HCT116 (cell line): ENCODE measurements around the gene MYLK4. TPM values are rescaled to one million over a fixed set of nuclear protein-coding genes. Genes with fewer than 3 reads are reported as not detected.

Source experiments
- ATAC-seq: fragments of 200-7000 bp; cut with Tn5 transposase; 2 replicates; pipeline ENCODE4 v1.9.1; 2020; ENCODE audit warnings: mild to moderate bottlenecking, moderate library complexity
- BruUV-seq: library from RNA; stranded (reverse); fragments of 400-500 nt; replicated peaks from 2 replicates; lab custom pipeline; 2021; lab: Mats Ljungman, UMichigan
- CTCF ChIA-PET: fragments of 300-600 bp; sonication (Branson Sonifier 250); formaldehyde crosslinking; loops from one replicate; lab custom pipeline; 2021; ENCODE audit warnings: antibody characterized with exemption; lab: Charles Lee
- POLR2A ChIA-PET: fragments of 300-600, 350-600 bp; sonication (Branson Sonifier 250); formaldehyde crosslinking; loops from one replicate; lab custom pipeline; 2021; ENCODE audit warnings: antibody characterized with exemption; lab: Charles Lee
- RAD21 ChIA-PET, 2 experiments: fragments of 300-600 bp; sonication (Branson Sonifier 250); formaldehyde crosslinking; loops; one replicate each; lab custom pipeline; 2023; ENCODE audit warnings: low total read pairs in 2 of 2; ENCODE audit not compliant: uncharacterized antibody in 2 of 2, unreplicated experiment in 2 of 2, low non-redundant PET in 1 of 2; lab: Charles Lee
- DNase-seq: peaks from one replicate; pipeline ENCODE4 v3.0.0-alpha.2; 2010; ENCODE audit warnings: low read depth, low spot score
- H2AFZ ChIP-seq: fragments of 200-600 bp; shearing (Covaris generic), sonication (generic); 2 replicates; pipeline ENCODE4 v1.6.1; 2017; ENCODE audit warnings: low read depth, mixed run types, mixed read lengths, antibody characterized with exemption, low read length; ENCODE audit not compliant: poor library complexity, severe bottlenecking
- H3K27ac ChIP-seq: 2 replicates; pipeline ENCODE4 v1.5.1; 2012; ENCODE audit warnings: low read depth, low read length
- H3K27me3 ChIP-seq: fragments of 200-600 bp; sonication (generic); 2 replicates; pipeline ENCODE4 v1.6.1; 2016; ENCODE audit warnings: mixed run types, low read length, mixed read lengths; ENCODE audit not compliant: insufficient read depth
- H3K36me3 ChIP-seq, 2 experiments: fragments of 200-500 bp in 1 of 2; fragments of 200-600 bp in 1 of 2; sonication (Bioruptor generic) in 1 of 2; sonication (generic) in 1 of 2; 2 replicates each; pipeline versions ENCODE4 v1.5.1 to v1.6.1; 2014 to 2016; ENCODE audit warnings: low read length in 2 of 2, inconsistent platforms in 1 of 2, mixed read lengths in 1 of 2, mixed run types in 1 of 2; ENCODE audit not compliant: insufficient read depth in 2 of 2, control insufficient read depth in 1 of 2
- H3K4me1 ChIP-seq, 2 experiments: fragments of 200-600 bp in 1 of 2; sonication (generic) in 1 of 2; 2 replicates each; pipeline versions ENCODE4 v1.5.1 to v1.6.1; 2012 to 2017; ENCODE audit warnings: low read length in 2 of 2, inconsistent platforms in 1 of 2, mild to moderate bottlenecking in 1 of 2, mixed read lengths in 1 of 2, mixed run types in 1 of 2, moderate library complexity in 1 of 2; ENCODE audit not compliant: insufficient read depth in 2 of 2, control insufficient read depth in 1 of 2
- H3K4me2 ChIP-seq: fragments of 200-600 bp; sonication (generic); 2 replicates; pipeline ENCODE4 v1.6.1; 2017; ENCODE audit warnings: mixed run types, low read length, mixed read lengths
- H3K4me3 ChIP-seq, 2 experiments: fragments of 200-600 bp in 1 of 2; sonication (generic) in 1 of 2; replicated peaks in 1 of 2; 2 replicates each; pipeline ENCODE4 v1.5.1; 2011 to 2016; ENCODE audit warnings: low read length in 2 of 2, control low read depth in 1 of 2, low read depth in 1 of 2, mild to moderate bottlenecking in 1 of 2, mixed read lengths in 1 of 2, mixed run types in 1 of 2
- H3K79me2 ChIP-seq: fragments of 200-600 bp; sonication (generic); 2 replicates; pipeline ENCODE4 v1.6.1; 2017; ENCODE audit warnings: mild to moderate bottlenecking, mixed run types, low read length, moderate library complexity, mixed read lengths; ENCODE audit not compliant: insufficient read depth
- H3K9ac ChIP-seq: fragments of 200-600 bp; sonication (generic); 2 replicates; pipeline ENCODE4 v1.6.1; 2016; ENCODE audit warnings: low read length, mixed read lengths
- H3K9me2 ChIP-seq: fragments of 200-600 bp; sonication (generic), shearing (Covaris generic); 2 replicates; pipeline ENCODE4 v1.6.1; 2017; ENCODE audit warnings: mixed run types, mild to moderate bottlenecking, moderate library complexity; ENCODE audit not compliant: insufficient read depth
- H3K9me3 ChIP-seq, 2 experiments: fragments of 200-500 bp in 1 of 2; fragments of 200-600 bp in 1 of 2; sonication (Bioruptor generic) in 1 of 2; sonication (generic) in 1 of 2; 2 replicates each; pipeline ENCODE4 v1.6.1; 2014 to 2017; ENCODE audit warnings: low read length in 2 of 2, mixed read lengths in 2 of 2, inconsistent platforms in 1 of 2, low read depth in 1 of 2, mild to moderate bottlenecking in 1 of 2, mixed run types in 1 of 2, moderate library complexity in 1 of 2; ENCODE audit not compliant: control insufficient read depth in 1 of 2, insufficient read depth in 1 of 2
- H4K20me1 ChIP-seq: fragments of 200-600 bp; sonication (generic), shearing (Covaris generic); 2 replicates; pipeline ENCODE4 v1.6.1; 2017; ENCODE audit warnings: mixed run types, mild to moderate bottlenecking, moderate library complexity; ENCODE audit not compliant: insufficient read depth
- CEBPB ChIP-seq: IDR thresholded peaks from 2 replicates; pipeline ENCODE4 v1.6.1; 2012; ENCODE audit warnings: low read depth
- ELF1 ChIP-seq: IDR thresholded peaks from 2 replicates; pipeline ENCODE4 v1.6.1; 2012; ENCODE audit warnings: low read depth, borderline replicate concordance
- EZH2 ChIP-seq: fragments of 200-600 bp; sonication (generic); IDR thresholded peaks from 2 replicates; pipeline ENCODE4 v1.6.1; 2017; ENCODE audit warnings: antibody characterized with exemption, mixed run types
- EZH2phosphoT487 ChIP-seq: fragments of 200-600 bp; IDR thresholded peaks from 2 replicates; pipeline ENCODE4 v1.6.1; 2018; ENCODE audit warnings: antibody characterized with exemption, borderline replicate concordance
- FOSL1 ChIP-seq: IDR thresholded peaks from 2 replicates; pipeline ENCODE4 v1.6.1; 2012; ENCODE audit warnings: low read depth
- JUND ChIP-seq: IDR thresholded peaks from 2 replicates; pipeline ENCODE4 v1.6.1; 2012
- POLR2A ChIP-seq: IDR thresholded peaks from 2 replicates; pipeline ENCODE4 v1.7.0; 2011; ENCODE audit warnings: borderline replicate concordance; ENCODE audit not compliant: insufficient read depth, insufficient read length; ENCODE audit errors: extremely low read depth
- POLR2AphosphoS5 ChIP-seq: IDR thresholded peaks from 2 replicates; pipeline ENCODE4 v1.6.1; 2011; ENCODE audit warnings: mild to moderate bottlenecking, low read depth, low read length, moderate library complexity
- RAD21 ChIP-seq: IDR thresholded peaks from 2 replicates; pipeline ENCODE4 v1.6.1; 2012; ENCODE audit warnings: low read depth, mild to moderate bottlenecking
- SIN3A ChIP-seq: IDR thresholded peaks from 2 replicates; pipeline ENCODE4 v1.6.1; 2012; ENCODE audit warnings: low read depth
- SP1 ChIP-seq: IDR thresholded peaks from 2 replicates; pipeline ENCODE4 v1.6.1; 2012; ENCODE audit warnings: low read depth
- SRF ChIP-seq: IDR thresholded peaks from 2 replicates; pipeline ENCODE4 v1.6.1; 2012; ENCODE audit warnings: low read depth
- TCF7L2 ChIP-seq: IDR thresholded peaks from 2 replicates; pipeline ENCODE4 v1.7.0; 2011; ENCODE audit warnings: borderline replicate concordance, inconsistent platforms; ENCODE audit not compliant: insufficient read depth, insufficient read length; ENCODE audit errors: extremely low read depth
- YY1 ChIP-seq: IDR thresholded peaks from 2 replicates; pipeline ENCODE4 v1.6.1; 2011; ENCODE audit warnings: low read length, low read depth, moderate library complexity, mild to moderate bottlenecking; ENCODE audit not compliant: insufficient replicate concordance; ENCODE audit errors: extremely low read depth
- ZFX ChIP-seq: fragments of 450-650 bp; IDR thresholded peaks from 2 replicates; pipeline ENCODE4 v1.6.1; 2017
- ZNF274 ChIP-seq: fragments of 200-500 bp; sonication (Bioruptor generic); IDR thresholded peaks from 2 replicates; pipeline ENCODE4 v1.6.1; 2014; ENCODE audit warnings: mild to moderate bottlenecking, low read depth, low read length, inconsistent platforms
- intact Hi-C: fragments of 100-400 bp; cut with micrococcal nuclease; formaldehyde crosslinking; loops from 2 replicates; pipeline ENCODE4 v1.10.0; 2022
- total RNA-seq: library from RNA; stranded (reverse); gene quantifications from one replicate; pipeline ENCODE4 v1.2.1, GENCODE V29; 2021; ENCODE audit not compliant: unreplicated experiment
- TF ChIP-seq, protein P1 (sequence below): IDR thresholded peaks from 2 replicates; pipeline ENCODE4 v1.6.1; 2012
- TF ChIP-seq, protein P2 (sequence below): IDR thresholded peaks from 2 replicates; pipeline ENCODE4 v1.6.1; 2012; ENCODE audit warnings: low read depth
- TF ChIP-seq, protein P3 (sequence below), 3 experiments: fragments of 200-600 bp in 1 of 3; sonication (generic) in 1 of 3; IDR thresholded peaks in 2 of 3; conservative IDR thresholded peaks in 1 of 3; 2 replicates each; pipeline ENCODE4 v1.5.1; 2012 to 2017; ENCODE audit warnings: low read depth in 2 of 3, low read length in 2 of 3, antibody characterized with exemption in 1 of 3, borderline replicate concordance in 1 of 3, control low read depth in 1 of 3, mild to moderate bottlenecking in 1 of 3, mixed read lengths in 1 of 3, mixed run types in 1 of 3, moderate library complexity in 1 of 3; ENCODE audit not compliant: insufficient read depth in 1 of 3

MYLK4 gene
- total RNA-seq, 1 experiment from 2014 or later: 0.27 TPM

DNA sequence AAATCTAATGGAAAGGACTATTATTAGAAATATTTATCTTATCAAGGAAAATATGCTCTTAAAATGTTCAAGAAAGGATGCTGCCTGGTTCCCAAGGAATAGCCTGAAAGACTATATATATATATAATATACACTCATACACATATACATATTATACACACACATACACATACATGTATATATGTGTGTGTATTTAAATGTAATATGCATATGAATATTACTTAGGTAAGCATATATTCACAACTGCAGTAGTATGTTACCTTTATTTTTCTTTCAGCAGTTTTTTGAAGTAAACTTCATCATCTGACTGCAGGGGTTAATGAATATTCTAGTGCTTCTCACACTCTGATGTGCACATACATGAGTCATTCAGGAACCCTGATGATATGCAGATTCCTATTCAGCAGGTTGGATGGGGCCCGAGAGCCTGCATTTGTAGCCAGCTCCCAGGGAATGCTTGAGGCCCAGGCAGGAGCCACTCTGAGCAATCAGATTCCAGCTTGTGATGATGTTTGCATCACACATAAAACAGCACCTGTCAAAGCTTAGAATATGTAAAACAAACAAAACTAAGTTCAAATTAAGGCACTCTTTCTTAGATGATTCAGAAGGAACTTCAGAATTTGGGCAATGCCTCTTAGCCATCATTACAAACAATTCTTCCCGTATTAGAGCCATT is 16.1 kb downstream of the MYLK4 start:
- Histone ChIP-seq H3K4me2 (no peak overlapping the region), H3K9ac (no peak overlapping the region), H3K36me3 (no peaks in the 10 kb centered on the region), H3K9me3 (no peaks in the 10 kb centered on the region), H4K20me1 (no peaks in the 10 kb centered on the region), H3K79me2 (no peaks in the 10 kb centered on the region), H3K27ac (no peak overlapping the region), H3K4me1 (peaks cover 5 to 15% of the 10 kb centered on the region in 2 experiments; a peak in 2 of 4 replicates), H3K4me3 (no peak overlapping the region), H2AFZ (no peak overlapping the region), H3K9me2 (no peaks in the 10 kb centered on the region), H3K27me3 (no peaks in the 10 kb centered on the region)
- DNase-seq: no peak
- ChIA-PET RAD21 (no interaction called here), CTCF (interaction anchor here (1.0 kb wide), 1 partner anchor 9 kb away, joined by 4 read pairs; no protein-coding TSS in a partner anchor), POLR2A (no interaction called here)
- TF ChIP-seq ZNF274: no peak
- TF ChIP-seq CEBPB: no peak
- TF ChIP-seq TCF7L2: no peak
- TF ChIP-seq RAD21: no peak
- TF ChIP-seq POLR2AphosphoS5: no peak
- TF ChIP-seq EZH2: no peak
- TF ChIP-seq, protein P1, sequence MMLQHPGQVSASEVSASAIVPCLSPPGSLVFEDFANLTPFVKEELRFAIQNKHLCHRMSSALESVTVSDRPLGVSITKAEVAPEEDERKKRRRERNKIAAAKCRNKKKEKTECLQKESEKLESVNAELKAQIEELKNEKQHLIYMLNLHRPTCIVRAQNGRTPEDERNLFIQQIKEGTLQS: no peak
- TF ChIP-seq ZFX: no peak
- no peak for TF ChIP-seq YY1
- TF ChIP-seq JUND: no peak
- TF ChIP-seq SRF: no peak
- no peak for TF ChIP-seq SP1
- TF ChIP-seq SIN3A: no peak
- no peak for TF ChIP-seq POLR2A
- TF ChIP-seq ELF1: no peak
- TF ChIP-seq, protein P2, sequence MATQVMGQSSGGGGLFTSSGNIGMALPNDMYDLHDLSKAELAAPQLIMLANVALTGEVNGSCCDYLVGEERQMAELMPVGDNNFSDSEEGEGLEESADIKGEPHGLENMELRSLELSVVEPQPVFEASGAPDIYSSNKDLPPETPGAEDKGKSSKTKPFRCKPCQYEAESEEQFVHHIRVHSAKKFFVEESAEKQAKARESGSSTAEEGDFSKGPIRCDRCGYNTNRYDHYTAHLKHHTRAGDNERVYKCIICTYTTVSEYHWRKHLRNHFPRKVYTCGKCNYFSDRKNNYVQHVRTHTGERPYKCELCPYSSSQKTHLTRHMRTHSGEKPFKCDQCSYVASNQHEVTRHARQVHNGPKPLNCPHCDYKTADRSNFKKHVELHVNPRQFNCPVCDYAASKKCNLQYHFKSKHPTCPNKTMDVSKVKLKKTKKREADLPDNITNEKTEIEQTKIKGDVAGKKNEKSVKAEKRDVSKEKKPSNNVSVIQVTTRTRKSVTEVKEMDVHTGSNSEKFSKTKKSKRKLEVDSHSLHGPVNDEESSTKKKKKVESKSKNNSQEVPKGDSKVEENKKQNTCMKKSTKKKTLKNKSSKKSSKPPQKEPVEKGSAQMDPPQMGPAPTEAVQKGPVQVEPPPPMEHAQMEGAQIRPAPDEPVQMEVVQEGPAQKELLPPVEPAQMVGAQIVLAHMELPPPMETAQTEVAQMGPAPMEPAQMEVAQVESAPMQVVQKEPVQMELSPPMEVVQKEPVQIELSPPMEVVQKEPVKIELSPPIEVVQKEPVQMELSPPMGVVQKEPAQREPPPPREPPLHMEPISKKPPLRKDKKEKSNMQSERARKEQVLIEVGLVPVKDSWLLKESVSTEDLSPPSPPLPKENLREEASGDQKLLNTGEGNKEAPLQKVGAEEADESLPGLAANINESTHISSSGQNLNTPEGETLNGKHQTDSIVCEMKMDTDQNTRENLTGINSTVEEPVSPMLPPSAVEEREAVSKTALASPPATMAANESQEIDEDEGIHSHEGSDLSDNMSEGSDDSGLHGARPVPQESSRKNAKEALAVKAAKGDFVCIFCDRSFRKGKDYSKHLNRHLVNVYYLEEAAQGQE: no peak
- TF ChIP-seq EZH2phosphoT487: no peak
- no peak for TF ChIP-seq FOSL1
- TF ChIP-seq, protein P3, sequence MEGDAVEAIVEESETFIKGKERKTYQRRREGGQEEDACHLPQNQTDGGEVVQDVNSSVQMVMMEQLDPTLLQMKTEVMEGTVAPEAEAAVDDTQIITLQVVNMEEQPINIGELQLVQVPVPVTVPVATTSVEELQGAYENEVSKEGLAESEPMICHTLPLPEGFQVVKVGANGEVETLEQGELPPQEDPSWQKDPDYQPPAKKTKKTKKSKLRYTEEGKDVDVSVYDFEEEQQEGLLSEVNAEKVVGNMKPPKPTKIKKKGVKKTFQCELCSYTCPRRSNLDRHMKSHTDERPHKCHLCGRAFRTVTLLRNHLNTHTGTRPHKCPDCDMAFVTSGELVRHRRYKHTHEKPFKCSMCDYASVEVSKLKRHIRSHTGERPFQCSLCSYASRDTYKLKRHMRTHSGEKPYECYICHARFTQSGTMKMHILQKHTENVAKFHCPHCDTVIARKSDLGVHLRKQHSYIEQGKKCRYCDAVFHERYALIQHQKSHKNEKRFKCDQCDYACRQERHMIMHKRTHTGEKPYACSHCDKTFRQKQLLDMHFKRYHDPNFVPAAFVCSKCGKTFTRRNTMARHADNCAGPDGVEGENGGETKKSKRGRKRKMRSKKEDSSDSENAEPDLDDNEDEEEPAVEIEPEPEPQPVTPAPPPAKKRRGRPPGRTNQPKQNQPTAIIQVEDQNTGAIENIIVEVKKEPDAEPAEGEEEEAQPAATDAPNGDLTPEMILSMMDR (IDR thresholded peaks at IDR 0.05 in 2 of 3, conservative IDR thresholded peaks at IDR 0.05 in 1 of 3; ENCODE audit: borderline replicate concordance in 1 of 3, insufficient read depth in 1 of 3, low read depth in 2 of 3, low read length in 2 of 3): no peak
- ATAC-seq: no peak
- intact Hi-C loops: loop anchor here (5.0 kb wide), 1 partner anchor 323 kb away; no protein-coding TSS in a partner anchor
- no TSS peak for BruUV-seq
